Measurements from ENCODE around the gene RAD51C. TPM values are rescaled to one million over a fixed set of nuclear protein-coding genes. Genes with fewer than 3 reads are reported as not detected.

RAD51C gene
- total RNA-seq, 1 experiment from 2014 or later, result 15.2 TPM

GRCh38 chr17:58668598-58668935, 23.8 kb upstream of the RAD51C start:
- Mint-ChIP-seq H3K27me3 (ENCODE audit: low read depth) (no peaks in the 10 kb centered on the region; the same call in 1 of the 2 replicates), H3K27ac (no peak overlapping the region), H3K4me3 (no peak overlapping the region), H3K4me1 (peaks cover 14% of the 10 kb centered on the region), H3K36me3 (no peaks in the 10 kb centered on the region), H3K9me3 (no peaks in the 10 kb centered on the region)
- no peak for ATAC-seq
- CTCF ChIA-PET, result no interaction called here
- TF ChIP-seq ZNF671 (CRISPR knock-in tag; IDR thresholded peaks at IDR 0.05) (no peak), IRF2 (CRISPR knock-in tag; IDR thresholded peaks at IDR 0.05; ENCODE audit: borderline replicate concordance, low read depth) (no peak), ATF1 (CRISPR knock-in tag; IDR thresholded peaks at IDR 0.05) (no peak)
- TF ChIP-seq, protein P1, sequence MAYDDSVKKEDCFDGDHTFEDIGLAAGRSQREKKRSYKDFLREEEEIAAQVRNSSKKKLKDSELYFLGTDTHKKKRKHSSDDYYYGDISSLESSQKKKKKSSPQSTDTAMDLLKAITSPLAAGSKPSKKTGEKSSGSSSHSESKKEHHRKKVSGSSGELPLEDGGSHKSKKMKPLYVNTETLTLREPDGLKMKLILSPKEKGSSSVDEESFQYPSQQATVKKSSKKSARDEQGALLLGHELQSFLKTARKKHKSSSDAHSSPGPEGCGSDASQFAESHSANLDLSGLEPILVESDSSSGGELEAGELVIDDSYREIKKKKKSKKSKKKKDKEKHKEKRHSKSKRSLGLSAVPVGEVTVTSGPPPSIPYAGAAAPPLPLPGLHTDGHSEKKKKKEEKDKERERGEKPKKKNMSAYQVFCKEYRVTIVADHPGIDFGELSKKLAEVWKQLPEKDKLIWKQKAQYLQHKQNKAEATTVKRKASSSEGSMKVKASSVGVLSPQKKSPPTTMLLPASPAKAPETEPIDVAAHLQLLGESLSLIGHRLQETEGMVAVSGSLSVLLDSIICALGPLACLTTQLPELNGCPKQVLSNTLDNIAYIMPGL (CRISPR knock-in tag; IDR thresholded peaks at IDR 0.05), result no peak
- DNase-seq (ENCODE audit: low spot score), result no peak
- POLR2A ChIA-PET, result no interaction called here

DNA sequence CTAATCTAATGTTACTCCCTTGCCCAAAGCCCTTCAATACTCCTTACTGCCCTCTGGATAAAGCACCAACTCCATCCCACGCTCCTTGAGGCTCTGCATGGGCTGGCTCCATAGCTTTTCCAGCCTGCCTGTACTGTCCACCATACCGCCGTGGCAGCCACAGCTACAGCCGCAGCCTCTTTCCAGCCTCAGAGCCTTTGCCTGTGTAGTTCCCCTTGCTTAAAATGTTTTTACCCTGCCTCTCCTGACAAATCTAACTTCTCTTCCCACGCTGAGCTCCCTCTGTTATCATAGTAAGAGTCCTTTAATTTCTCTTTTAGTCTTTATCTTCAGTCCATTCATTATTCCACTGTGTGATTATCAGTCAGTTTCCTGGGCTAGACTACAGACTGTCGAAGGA, 22.5 kb upstream of the RAD51C start:
- no peaks in the 10 kb centered on the region; the same call in 1 of the 2 replicates for H3K27me3 Mint-ChIP-seq (ENCODE audit: low read depth)
- ATAC-seq, result 0 out of 2 replicates have a peak, but pooled peaks have one; percentile 44
- DNase-seq (ENCODE audit: low spot score), result no peak
- H3K4me1 Mint-ChIP-seq, result peaks cover 14% of the 10 kb centered on the region
- TF ChIP-seq ATF1 (CRISPR knock-in tag; IDR thresholded peaks at IDR 0.05) (no peak), ZMAT4 (CRISPR knock-in tag; IDR thresholded peaks at IDR 0.05) (no peak), NR3C1 (CRISPR knock-in tag; conservative IDR thresholded peaks at IDR 0.05; ENCODE audit: low read depth) (no peak)
- TF ChIP-seq, protein P2, sequence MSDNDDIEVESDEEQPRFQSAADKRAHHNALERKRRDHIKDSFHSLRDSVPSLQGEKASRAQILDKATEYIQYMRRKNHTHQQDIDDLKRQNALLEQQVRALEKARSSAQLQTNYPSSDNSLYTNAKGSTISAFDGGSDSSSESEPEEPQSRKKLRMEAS (CRISPR knock-in tag; IDR thresholded peaks at IDR 0.05), result no peak
- POLR2A ChIA-PET, result no interaction called here
- H3K27ac Mint-ChIP-seq, result no peak overlapping the region
- H3K4me3 Mint-ChIP-seq, result no peak overlapping the region
- CTCF ChIA-PET, result interaction anchor here (1.0 kb wide), 2 partner anchors 41 to 151 kb away, joined by 3 read pairs; no protein-coding TSS in a partner anchor
- H3K9me3 Mint-ChIP-seq, result no peaks in the 10 kb centered on the region
- H3K36me3 Mint-ChIP-seq, result no peaks in the 10 kb centered on the region

GRCh38 chr17:58671969-58672368, 20.4 kb upstream of the RAD51C start:
- Mint-ChIP-seq H3K27me3 (ENCODE audit: low read depth) (no peaks in the 10 kb centered on the region; the same call in 1 of the 2 replicates), H3K36me3 (no peaks in the 10 kb centered on the region), H3K27ac (no peak overlapping the region), H3K4me1 (peaks cover 9% of the 10 kb centered on the region), H3K4me3 (no peak overlapping the region), H3K9me3 (no peaks in the 10 kb centered on the region)
- POLR2A ChIA-PET, result no interaction called here
- DNase-seq (ENCODE audit: low spot score), result peak; percentile 24
- CTCF ChIA-PET, result interaction anchor here (1.6 kb wide), 1 partner anchor 76 kb away, joined by 3 read pairs; no protein-coding TSS in a partner anchor
- ATAC-seq, result no peak; the same call in 1 of the 2 replicates
- TF ChIP-seq, protein P3, sequence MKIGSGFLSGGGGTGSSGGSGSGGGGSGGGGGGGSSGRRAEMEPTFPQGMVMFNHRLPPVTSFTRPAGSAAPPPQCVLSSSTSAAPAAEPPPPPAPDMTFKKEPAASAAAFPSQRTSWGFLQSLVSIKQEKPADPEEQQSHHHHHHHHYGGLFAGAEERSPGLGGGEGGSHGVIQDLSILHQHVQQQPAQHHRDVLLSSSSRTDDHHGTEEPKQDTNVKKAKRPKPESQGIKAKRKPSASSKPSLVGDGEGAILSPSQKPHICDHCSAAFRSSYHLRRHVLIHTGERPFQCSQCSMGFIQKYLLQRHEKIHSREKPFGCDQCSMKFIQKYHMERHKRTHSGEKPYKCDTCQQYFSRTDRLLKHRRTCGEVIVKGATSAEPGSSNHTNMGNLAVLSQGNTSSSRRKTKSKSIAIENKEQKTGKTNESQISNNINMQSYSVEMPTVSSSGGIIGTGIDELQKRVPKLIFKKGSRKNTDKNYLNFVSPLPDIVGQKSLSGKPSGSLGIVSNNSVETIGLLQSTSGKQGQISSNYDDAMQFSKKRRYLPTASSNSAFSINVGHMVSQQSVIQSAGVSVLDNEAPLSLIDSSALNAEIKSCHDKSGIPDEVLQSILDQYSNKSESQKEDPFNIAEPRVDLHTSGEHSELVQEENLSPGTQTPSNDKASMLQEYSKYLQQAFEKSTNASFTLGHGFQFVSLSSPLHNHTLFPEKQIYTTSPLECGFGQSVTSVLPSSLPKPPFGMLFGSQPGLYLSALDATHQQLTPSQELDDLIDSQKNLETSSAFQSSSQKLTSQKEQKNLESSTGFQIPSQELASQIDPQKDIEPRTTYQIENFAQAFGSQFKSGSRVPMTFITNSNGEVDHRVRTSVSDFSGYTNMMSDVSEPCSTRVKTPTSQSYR (CRISPR knock-in tag; IDR thresholded peaks at IDR 0.05), result no peak
- TF ChIP-seq ATF2 (CRISPR knock-in tag; IDR thresholded peaks at IDR 0.05; ENCODE audit: borderline replicate concordance, low read depth), result no peak
- TF ChIP-seq ZNF396 (CRISPR knock-in tag; IDR thresholded peaks at IDR 0.05; ENCODE audit: borderline replicate concordance), result no peak
- TF ChIP-seq ZBTB21 (CRISPR knock-in tag; IDR thresholded peaks at IDR 0.05; ENCODE audit: borderline replicate concordance), result no peak
- TF ChIP-seq MYBL2 (CRISPR knock-in tag; IDR thresholded peaks at IDR 0.05), result no peak
- no peak for TF ChIP-seq GABPB1 (CRISPR knock-in tag; IDR thresholded peaks at IDR 0.05)
- TF ChIP-seq, protein P4, sequence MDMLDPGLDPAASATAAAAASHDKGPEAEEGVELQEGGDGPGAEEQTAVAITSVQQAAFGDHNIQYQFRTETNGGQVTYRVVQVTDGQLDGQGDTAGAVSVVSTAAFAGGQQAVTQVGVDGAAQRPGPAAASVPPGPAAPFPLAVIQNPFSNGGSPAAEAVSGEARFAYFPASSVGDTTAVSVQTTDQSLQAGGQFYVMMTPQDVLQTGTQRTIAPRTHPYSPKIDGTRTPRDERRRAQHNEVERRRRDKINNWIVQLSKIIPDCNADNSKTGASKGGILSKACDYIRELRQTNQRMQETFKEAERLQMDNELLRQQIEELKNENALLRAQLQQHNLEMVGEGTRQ (CRISPR knock-in tag; IDR thresholded peaks at IDR 0.05), result no peak
- TF ChIP-seq, protein P5, sequence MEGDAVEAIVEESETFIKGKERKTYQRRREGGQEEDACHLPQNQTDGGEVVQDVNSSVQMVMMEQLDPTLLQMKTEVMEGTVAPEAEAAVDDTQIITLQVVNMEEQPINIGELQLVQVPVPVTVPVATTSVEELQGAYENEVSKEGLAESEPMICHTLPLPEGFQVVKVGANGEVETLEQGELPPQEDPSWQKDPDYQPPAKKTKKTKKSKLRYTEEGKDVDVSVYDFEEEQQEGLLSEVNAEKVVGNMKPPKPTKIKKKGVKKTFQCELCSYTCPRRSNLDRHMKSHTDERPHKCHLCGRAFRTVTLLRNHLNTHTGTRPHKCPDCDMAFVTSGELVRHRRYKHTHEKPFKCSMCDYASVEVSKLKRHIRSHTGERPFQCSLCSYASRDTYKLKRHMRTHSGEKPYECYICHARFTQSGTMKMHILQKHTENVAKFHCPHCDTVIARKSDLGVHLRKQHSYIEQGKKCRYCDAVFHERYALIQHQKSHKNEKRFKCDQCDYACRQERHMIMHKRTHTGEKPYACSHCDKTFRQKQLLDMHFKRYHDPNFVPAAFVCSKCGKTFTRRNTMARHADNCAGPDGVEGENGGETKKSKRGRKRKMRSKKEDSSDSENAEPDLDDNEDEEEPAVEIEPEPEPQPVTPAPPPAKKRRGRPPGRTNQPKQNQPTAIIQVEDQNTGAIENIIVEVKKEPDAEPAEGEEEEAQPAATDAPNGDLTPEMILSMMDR (IDR thresholded peaks at IDR 0.05), result no peak
- TF ChIP-seq ZNF416 (CRISPR knock-in tag; IDR thresholded peaks at IDR 0.05), result no peak
- no peak for TF ChIP-seq NR1H2 (CRISPR knock-in tag; IDR thresholded peaks at IDR 0.05)
- no peak for TF ChIP-seq CBFB (CRISPR knock-in tag; IDR thresholded peaks at IDR 0.05; ENCODE audit: low read depth)
- TF ChIP-seq RORB (CRISPR knock-in tag; IDR thresholded peaks at IDR 0.05), result no peak
- TF ChIP-seq FOXP1 (CRISPR knock-in tag; IDR thresholded peaks at IDR 0.05; ENCODE audit: borderline replicate concordance), result no peak
- no peak for TF ChIP-seq ZNF512 (CRISPR knock-in tag; IDR thresholded peaks at IDR 0.05; ENCODE audit: borderline replicate concordance)
